Measurements from ENCODE around the gene BCL2L2.
"Not testable (repeated sequence)": the region's sequence is repeated elsewhere in the genome, so short reads cannot be mapped to it uniquely, and the experiment has no call there.

Gene BCL2L2, protein sequence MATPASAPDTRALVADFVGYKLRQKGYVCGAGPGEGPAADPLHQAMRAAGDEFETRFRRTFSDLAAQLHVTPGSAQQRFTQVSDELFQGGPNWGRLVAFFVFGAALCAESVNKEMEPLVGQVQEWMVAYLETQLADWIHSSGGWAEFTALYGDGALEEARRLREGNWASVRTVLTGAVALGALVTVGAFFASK

GRCh38 chr14:23306412-23307145, at the start of gene BCL2L2:
TSS of gene BCL2L2 (plus strand) at chr14:23306833. CDS start at chr14:23307768, 935 bp downstream.
- peak; percentile 76 to 77 for DNase-seq

DNA sequence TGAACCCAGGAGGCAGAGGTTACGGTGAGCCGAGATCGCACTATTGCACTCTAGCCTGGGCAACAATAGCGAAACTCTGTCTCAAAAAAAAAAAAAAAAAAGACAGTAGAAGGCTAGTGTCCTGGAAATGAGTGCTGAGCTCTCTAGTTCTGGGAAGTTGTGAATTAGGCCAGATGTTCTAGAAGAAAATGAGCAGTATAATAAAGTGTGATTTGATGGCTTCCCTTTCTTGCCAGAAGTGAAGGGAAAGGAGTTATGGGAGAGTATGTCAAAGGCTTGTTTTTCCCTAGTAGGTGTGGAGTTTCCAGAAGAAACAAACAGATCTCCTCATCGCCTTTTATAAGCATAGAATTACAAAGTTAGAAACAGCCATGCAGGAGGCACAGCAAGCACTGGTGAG, 48.4 kb upstream of the BCL2L2 start:
- no peak for DNase-seq

- no peak for DNase-seq
Observed at GRCh38 chr14:23259426-23259825, 47.2 kb upstream of the BCL2L2 start.

DNA sequence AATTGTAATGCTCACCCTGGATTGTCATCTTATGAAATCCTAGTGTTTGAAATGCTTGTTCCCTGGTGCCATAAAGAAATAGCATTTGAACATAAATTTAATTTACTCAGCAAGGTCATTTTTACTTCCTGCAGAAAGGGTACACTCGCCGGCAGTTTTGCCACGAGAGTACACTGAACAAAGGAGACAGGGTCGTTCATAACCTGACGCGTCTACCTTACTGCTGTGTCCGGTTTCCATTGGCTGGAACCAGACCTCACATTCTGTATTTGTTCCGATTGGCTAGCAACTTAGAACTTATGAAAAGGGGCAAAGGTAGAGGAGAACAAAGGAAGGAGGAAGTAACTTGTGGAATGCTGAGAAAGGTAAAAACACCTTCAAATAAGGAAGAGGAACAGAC, 45.8 kb upstream of the BCL2L2 start:
- not testable (repeated sequence) for DNase-seq

GRCh38 chr14:23269193-23269592, 37.4 kb upstream of the BCL2L2 start:
- no peak for DNase-seq

DNA sequence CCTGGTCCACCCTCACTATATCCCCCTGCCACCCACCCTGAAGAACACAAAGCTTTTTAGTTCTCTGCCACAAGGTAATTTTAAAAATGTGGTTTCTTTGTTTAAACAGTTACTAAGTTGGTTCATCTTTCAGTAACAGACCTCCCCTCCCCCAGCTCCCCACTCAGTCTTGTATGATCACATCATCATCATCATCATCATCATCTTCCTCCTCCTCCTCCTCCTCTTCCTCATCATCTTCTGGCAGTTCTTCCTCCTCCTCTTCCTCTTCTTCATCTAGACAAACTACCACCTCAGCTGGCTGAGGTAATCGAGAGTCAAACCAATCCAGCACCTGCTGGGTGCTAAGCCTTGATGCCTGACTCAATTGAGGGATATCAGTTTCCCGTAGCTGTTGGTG, 31.2 kb upstream of the BCL2L2 start:
- DNase-seq, result no peak

DNA sequence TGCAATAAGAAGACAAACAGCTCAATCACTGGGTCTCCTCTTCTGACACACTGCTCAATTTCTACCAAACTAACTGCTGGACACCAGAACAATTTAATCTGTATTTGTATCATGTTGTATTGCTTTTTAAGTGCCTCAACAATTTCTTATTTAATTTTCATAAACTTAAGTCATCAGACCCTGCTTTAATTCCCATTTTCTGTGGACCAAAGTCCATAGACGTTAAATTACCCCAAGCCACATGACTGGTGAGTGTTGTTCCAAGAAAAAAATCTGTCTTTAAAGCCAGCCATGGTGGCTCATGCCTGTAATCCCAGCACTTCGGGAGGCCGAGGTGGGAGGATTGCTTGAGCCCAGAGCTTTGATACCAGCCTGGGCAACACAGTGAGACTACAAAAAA, 29.4 kb upstream of the BCL2L2 start:
- DNase-seq, result no peak

DNA sequence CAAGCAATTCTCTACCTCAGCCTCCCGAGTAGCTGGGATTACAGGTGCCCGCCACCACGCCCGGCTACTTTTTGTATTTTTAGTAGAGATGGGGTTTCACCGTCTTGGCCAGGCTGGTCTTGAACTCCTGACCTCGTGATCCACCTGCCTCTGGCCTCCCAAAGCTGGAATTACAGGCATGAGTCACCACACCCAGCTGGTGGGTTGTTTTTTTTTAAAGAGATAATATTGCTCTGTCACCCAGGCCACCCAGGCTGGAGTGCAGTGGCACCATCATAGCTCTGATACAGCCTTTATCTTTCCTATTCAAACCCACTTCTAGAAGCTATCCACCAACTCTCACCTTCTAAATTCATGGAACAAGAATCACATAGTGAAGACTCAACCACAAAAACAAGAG, 28.7 kb upstream of the BCL2L2 start:
- not testable (repeated sequence) for DNase-seq

DNA sequence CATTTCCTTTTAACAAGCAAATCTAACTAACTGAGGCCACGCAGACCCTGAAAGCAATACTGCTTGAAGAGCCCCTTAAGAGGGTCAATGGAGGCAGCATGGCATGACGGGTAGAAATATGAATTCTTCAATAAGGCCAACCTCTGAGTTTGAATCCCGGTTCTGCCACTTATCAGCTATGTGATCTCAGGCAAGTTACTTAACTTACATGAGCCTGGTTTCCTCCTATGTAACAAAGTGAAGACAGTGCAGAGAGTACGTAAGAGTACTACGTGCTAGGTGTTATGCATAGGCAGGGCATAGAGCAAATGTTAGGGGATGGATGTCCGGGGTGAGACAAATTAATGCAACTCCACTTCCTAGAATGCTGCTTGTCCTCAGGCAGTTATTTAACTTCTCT, 25.4 kb upstream of the BCL2L2 start:
- DNase-seq, result no peak

GRCh38 chr14:23284654-23285529, 21.7 kb upstream of the BCL2L2 start:
- DNase-seq, result peak in 1 of 2 experiments; percentile 17

DNA sequence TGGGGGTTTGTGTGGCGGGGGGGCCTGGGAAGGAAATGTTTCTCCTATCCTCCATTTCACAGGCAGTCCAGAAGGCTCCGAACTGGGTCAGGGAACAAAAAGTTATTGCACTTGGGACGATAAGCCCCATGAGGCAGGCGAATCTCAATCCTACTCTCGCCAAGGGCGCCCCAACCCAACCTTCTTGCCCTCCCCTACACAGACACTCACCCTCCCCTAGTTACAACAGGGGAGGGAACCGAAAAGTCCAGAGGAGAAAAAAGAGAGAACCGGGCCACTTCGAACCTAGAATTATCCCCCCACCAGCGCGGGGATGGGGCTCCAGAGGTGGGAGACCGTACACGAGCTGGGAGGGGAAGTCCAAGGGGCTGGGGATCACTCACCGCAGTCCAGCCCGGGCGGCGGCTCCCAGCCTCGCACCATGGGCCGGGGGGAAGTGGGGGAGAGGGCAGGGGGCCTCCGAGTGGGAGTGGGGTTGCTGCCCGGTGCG, 21.1 kb upstream of the BCL2L2 start:
- no peak for DNase-seq

DNA sequence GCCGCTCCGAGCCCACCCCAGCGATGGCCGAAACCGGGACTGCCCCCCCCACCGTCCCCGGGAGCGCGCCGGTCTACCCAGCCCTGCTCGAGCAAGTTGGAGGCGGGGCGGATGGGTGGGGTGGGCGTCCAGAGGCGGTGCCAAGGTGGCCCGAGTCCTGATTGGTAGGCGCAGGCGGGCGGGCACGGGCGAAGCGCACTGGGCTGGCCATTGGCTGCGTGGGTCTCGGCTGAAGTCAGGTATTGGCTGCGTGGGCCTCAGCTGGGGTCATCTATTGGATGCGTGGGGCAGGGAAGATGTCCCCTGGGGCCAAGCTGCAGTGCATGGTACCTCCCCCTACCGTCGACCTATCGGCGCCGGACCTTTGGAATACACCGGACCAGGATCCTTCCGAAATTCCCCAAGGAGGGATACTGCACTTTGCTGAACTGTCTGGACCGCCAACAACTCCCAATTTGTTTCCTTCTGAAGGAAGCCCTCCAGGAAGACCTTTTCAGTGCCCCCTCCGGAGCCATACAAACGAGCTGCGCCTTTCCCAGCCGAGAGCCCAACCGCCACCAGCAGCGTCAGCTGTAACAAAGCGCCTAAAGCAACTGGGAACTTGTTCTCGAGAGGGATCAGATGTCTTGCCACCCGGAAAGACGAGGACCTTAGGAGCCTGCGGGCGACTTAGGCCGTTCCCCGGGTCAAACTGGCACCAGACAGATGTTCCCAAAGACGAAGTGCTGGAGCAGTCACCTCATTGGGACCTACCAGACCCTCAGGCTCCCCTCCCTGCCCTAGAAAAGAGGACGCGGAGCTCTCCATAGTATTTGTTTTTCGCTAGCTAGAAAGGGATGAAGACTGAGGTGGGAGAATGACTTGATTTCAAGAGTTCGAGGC, 20.4 kb upstream of the BCL2L2 start, which contains the start of gene HOMEZ:
Gene HOMEZ, minus strand, starts transcription at position 113 of the 882 bp plus-strand sequence. CDS start 180 bp downstream, outside the sequence.
- peak; percentile 96 to 97 for DNase-seq

GRCh38 chr14:23286902-23287479, 19.6 kb upstream of the BCL2L2 start:
- no peak for DNase-seq

DNA sequence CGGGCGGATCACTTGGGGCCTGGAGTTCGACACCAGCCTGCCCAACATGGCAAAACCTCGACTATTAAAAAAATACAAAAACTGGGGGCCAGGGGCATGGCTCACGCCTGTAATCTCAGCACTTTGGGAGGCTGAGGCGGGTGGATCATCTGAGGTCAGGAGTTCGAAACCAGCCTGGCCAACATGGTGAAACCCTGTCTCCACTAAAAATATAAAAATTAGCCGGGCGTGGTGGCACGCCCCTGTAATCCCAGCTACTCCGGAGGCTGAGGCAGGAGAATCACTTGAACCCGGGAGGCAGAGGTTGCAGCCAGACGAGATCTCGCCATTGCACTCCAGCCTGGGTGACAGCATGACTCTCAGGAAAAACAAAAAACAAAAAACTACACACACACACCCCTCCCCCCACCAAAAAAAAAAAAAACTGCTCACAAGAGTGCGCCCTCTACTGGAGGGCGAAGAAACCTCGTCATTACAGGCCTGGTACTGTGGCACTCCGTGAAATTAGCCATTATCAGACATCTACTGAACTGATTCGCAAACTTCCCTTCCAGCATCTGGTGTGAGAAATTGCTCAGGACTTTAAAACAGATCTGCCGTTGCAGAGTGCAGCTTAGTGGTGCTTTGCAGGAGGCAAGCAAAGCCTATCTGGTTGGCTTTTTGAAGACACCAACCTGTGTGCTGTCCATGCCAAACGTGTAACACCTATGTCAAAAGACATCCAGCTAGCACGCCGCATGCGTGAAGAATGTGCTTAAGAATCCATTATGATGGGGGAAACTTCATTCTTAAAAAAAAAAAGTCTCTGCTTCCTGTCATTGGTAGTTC, 11.7 kb upstream of the BCL2L2 start:
- DNase-seq, result peak; percentile 13 to 32

DNA sequence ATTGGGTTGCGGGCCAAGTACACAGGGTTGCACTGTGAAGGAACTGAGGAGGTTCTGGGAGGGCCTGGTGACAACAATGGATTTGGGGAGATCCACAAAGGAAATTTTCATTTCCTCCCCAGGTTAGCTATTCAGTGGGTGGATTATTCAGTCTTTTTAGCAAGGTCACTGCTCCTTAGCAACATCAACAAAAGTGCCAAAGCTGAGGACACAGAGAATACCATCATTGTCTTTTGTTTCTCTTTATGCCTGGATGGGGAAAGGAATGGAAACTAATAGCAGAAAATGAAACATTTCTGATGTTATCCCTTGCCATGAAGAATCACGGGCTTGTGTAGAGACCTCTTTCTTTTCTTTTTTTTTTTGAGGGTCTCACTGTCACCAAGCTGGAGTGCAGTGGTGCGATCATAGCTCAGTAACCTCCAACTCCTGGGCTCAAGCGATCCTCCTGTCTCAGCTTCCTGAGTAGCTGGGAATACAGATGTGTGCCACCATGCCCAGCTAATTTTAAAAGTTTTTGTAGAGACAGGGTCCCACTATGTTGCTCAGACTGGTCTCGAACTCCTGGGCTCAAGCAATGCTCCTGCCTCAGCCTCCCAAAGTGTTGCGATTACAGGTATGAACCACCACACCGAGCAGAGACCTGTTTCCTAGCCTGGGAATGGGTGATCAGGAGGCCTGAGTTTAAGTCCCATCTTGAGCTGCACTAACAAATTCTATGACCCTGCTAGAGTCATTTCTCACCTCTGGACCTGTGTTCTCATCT, 10.4 kb upstream of the BCL2L2 start:
- DNase-seq, result no peak

DNA sequence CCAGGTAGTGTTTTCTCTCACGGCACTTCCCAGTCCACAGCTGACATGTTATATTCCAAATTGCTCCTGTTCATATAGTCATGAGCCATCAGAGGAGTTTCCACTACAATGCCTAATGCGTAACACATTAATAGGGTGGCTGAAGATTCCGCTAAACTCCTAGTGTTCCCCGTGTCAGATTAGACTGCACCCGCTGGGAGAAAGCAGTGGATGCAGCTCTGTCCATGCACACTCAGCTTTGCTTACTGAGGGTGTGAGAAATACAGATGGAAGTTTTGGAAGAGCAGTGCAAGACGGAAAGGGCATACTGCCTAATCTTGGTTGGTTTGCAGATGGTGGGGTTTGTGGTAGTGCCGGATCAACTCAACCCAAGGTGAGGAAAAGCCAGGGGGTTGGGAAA, 9.5 kb upstream of the BCL2L2 start:
- no peak for DNase-seq

DNA sequence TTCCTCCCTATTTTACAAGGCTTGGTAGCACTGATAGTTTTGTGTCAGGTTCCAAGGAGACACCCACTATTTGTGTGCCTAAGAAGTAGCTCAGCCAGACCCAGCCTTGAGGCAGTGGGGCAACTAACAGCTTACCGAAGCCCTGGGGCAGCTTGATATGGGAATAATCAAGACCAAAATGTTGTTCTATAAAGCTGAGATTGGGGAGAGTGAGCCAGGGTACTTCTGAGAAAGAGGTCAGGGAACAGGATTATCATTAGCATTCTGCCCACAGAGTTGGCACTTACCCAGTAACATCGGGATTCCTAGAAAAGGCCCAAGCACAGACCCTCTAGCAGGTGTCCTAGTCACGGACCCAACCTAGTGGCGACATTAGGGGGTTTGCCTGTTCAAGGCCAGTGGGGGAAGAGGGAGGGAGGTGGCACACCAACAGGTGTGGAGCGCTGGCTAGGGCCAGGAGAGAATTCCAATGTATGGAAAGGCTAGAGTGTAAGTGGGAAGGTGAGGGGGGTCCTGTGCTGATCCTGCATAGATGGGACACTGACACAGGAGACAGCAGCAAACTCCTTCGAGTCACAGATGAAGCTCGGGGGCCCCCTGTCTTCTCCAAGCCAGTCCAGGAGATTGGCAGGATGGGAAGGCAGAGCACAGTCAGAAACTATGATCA, 8.9 kb upstream of the BCL2L2 start:
- no peak for DNase-seq

DNA sequence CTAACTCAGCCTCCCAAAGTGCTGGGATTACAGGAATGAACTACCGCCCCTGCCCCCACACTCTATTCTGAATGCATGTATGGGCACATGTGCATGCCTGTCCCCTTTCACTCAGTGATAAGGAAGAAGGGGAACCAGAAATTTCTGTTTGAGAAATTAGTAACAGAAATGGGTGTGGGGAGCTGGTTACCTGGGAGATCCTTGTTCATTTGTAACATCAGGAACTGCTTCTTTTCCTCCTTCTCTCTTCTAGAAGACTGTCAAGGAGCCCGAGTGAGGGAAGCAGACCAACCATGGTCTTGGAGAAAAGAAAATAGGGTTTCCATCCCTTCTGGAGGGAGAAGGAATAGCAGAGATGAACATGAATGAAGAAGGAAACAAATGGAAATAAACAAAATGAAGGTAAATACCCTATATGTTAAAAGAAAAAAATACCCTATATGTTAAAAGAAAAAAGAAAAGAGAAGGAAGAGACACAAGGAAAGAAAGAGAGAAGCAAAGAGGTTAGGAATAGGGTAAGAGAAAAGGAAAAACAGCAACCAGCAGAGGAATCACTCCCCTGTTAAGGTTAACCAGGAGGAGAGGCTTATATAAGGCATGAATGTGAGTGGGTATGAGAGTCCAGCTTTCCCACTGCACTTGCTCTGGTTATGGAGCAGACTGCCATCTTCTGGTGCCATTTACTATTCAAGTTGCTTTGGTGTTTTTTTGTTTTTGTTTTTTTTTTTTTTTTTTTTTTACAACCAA, 7.2 kb upstream of the BCL2L2 start:
- DNase-seq, result no peak
